Lung (tissue), 12 donors: ENCODE data around the gene HOXA11. TPM values are rescaled to one million over a fixed set of nuclear protein-coding genes. Genes with fewer than 3 reads are reported as not detected.

Source experiments
- ATAC-seq: fragments of 200-7000 bp; cut with Tn5 transposase; one replicate; pipeline ENCODE4 v1.9.1; 2020; ENCODE audit warnings: moderate number of reproducible peaks; ENCODE audit not compliant: insufficient read depth, low FRiP score
- DNase-seq, 3 donors: peaks; one replicate each; pipeline ENCODE4 v3.0.0-alpha.2; 2013 to 2017
- H3K27ac ChIP-seq, 2 donors: one replicate each; pipeline ENCODE4 v1.5.1; 2013; ENCODE audit warnings: mild to moderate bottlenecking in 2 of 2, moderate library complexity in 2 of 2, control low read depth in 1 of 2, inconsistent platforms in 1 of 2, low read depth in 1 of 2, low read length in 1 of 2
- H3K27me3 ChIP-seq, 3 donors: one replicate each; pipeline ENCODE4 v1.5.1; 2013; ENCODE audit warnings: low read length in 2 of 3; ENCODE audit not compliant: control insufficient read depth in 3 of 3, insufficient read depth in 3 of 3
- H3K36me3 ChIP-seq, 4 donors: one replicate each; pipeline ENCODE4 v1.5.1; 2013; ENCODE audit warnings: low read length in 4 of 4, mild to moderate bottlenecking in 1 of 4, moderate library complexity in 1 of 4; ENCODE audit not compliant: control insufficient read depth in 4 of 4, insufficient read depth in 4 of 4
- H3K4me1 ChIP-seq, 5 donors: one replicate each; pipeline ENCODE4 v1.5.1; 2013; ENCODE audit warnings: low read length in 5 of 5, mild to moderate bottlenecking in 2 of 5, moderate library complexity in 1 of 5; ENCODE audit not compliant: control insufficient read depth in 5 of 5, insufficient read depth in 5 of 5
- H3K4me3 ChIP-seq: one replicate; pipeline ENCODE4 v1.5.1; 2013; ENCODE audit warnings: mild to moderate bottlenecking, control low read depth, moderate library complexity
- H3K9ac ChIP-seq, 2 donors: one replicate each; pipeline ENCODE4 v1.5.1; 2013; ENCODE audit warnings: low read length in 2 of 2, control low read depth in 1 of 2; ENCODE audit not compliant: insufficient read depth in 1 of 2
- H3K9me3 ChIP-seq, 4 donors: one replicate each; pipeline ENCODE4 v1.5.1; 2013; ENCODE audit warnings: low read length in 3 of 4, mild to moderate bottlenecking in 1 of 4, moderate library complexity in 1 of 4; ENCODE audit not compliant: control insufficient read depth in 4 of 4, insufficient read depth in 3 of 4
- CTCF ChIP-seq: IDR thresholded peaks from 2 replicates; pipeline ENCODE4 v1.5.1; 2012; ENCODE audit warnings: mild to moderate bottlenecking; ENCODE audit errors: control extremely low read depth, extremely low read depth
- WGBS, 2 donors: extraction: QIAGEN DNeasy Blood & Tissue Kit; methylation state at CpG; one replicate each; pipeline ENCODE4 v1.1.7; 2013; 5-methylcytosine and 5-hydroxymethylcytosine counted together
- polyA plus RNA-seq, 2 donors: library from polyadenylated mRNA; stranded (reverse); fragments of 200-250 nt; gene quantifications; one replicate each; pipeline ENCODE4 v1.2.1, GENCODE V29; 2013
- total RNA-seq, 2 donors: library from RNA; depleted of rRNA in 1 of 2; stranded (reverse); fragments of >200 nt in 1 of 2; gene quantifications; one replicate each; pipeline ENCODE4 v1.2.1, GENCODE V29; 2014 to 2021
- donor health status: control.
- donor health status: control.
- donor health status: Bipolar disorder and iron deficiency.
- donor health status: healthy.
- donor health status: DM: yes; HTN: yes; CAD: no.

Gene HOXA11
- total and polyA plus RNA-seq, 4 donors, result not detected

- ATAC-seq, result no peak
- H3K27ac ChIP-seq, result no peak overlapping the region
- H3K27me3 ChIP-seq, result peaks cover 3 to 88% (median 85%) of the 10 kb centered on the region in 3 donors
- H3K9ac ChIP-seq, result no peak overlapping the region
- TF ChIP-seq CTCF, result peak; percentile 48
- DNase-seq, result peak; percentile 83 to 87 (median 86)
- H3K9me3 ChIP-seq, result peaks cover 0 to 9% (median 0%) of the 10 kb centered on the region in 4 donors
- WGBS, 2 donors, result 1 to 2% methylated on average over 6 of the region's 6 CpGs
- H3K4me1 ChIP-seq, result peaks cover 0 to 37% (median 7%) of the 10 kb centered on the region in 5 donors
- H3K4me3 ChIP-seq, result no peak overlapping the region
- no peaks in the 10 kb centered on the region for H3K36me3 ChIP-seq
Measured at GRCh38 chr7:27196287-27196767, 11.3 kb upstream of the HOXA11 start.

- ATAC-seq, result no peak
- 33 to 38% methylated on average over 9 of the region's 9 CpGs for WGBS, 2 donors
- peak in 2 of 3 donors; percentile 10 to 19 for DNase-seq
- no peak overlapping the region for H3K9ac ChIP-seq
- H3K4me1 ChIP-seq, result peaks cover 0 to 25% (median 7%) of the 10 kb centered on the region in 5 donors
- H3K36me3 ChIP-seq, result no peaks in the 10 kb centered on the region
- no peak overlapping the region for H3K27ac ChIP-seq
- no peak overlapping the region for H3K4me3 ChIP-seq
- peaks cover 3 to 91% (median 90%) of the 10 kb centered on the region in 3 donors for H3K27me3 ChIP-seq
- H3K9me3 ChIP-seq, result peaks cover 0 to 5% (median 0%) of the 10 kb centered on the region in 4 donors
- no peak for TF ChIP-seq CTCF
Measured at GRCh38 chr7:27194686-27195379, 9.8 kb upstream of the HOXA11 start.

- H3K27me3 ChIP-seq, result peaks cover 3 to 98% (median 96%) of the 10 kb centered on the region in 3 donors
- no peak overlapping the region for H3K9ac ChIP-seq
Measured at GRCh38 chr7:27194002-27194352, 8.9 kb upstream of the HOXA11 start.

More at GRCh38 chr7:27194002-27194352, 8.9 kb upstream of the HOXA11 start:
- TF ChIP-seq CTCF, result no peak
- 23 to 39% methylated on average over 2 of the region's 2 CpGs for WGBS, 2 donors
- H3K4me1 ChIP-seq, result peaks cover 0 to 23% (median 9%) of the 10 kb centered on the region in 5 donors
- ATAC-seq, result no peak
- H3K9me3 ChIP-seq, result peaks cover 0 to 8% (median 0%) of the 10 kb centered on the region in 4 donors
- no peak overlapping the region for H3K27ac ChIP-seq
- no peak for DNase-seq
- H3K4me3 ChIP-seq, result no peak overlapping the region
- H3K36me3 ChIP-seq, result no peaks in the 10 kb centered on the region
